GM12878 (cell line): ENCODE measurements around the gene ENOPH1.

Source experiments
- EGR1 ChIP-seq, 2 experiments: IDR thresholded peaks; 1 replicate in 1 of 2; 2 replicates in 1 of 2; pipeline ENCODE4 v1.6.1; 2011 to 2012; ENCODE audit warnings: low read depth in 2 of 2, low read length in 2 of 2, borderline replicate concordance in 1 of 2, mild to moderate bottlenecking in 1 of 2, moderate library complexity in 1 of 2
- GABPA ChIP-seq: IDR thresholded peaks from 2 replicates; pipeline ENCODE4 v1.6.1; 2014; ENCODE audit warnings: antibody characterized with exemption, low read depth, mild to moderate bottlenecking, inconsistent platforms
- MEF2A ChIP-seq: IDR thresholded peaks from 2 replicates; pipeline ENCODE4 v1.6.1; 2011; ENCODE audit warnings: low read depth, mild to moderate bottlenecking, low read length, moderate library complexity; ENCODE audit not compliant: insufficient read depth
- NR2C2 ChIP-seq: IDR thresholded peaks from 2 replicates; pipeline ENCODE4 v1.6.1; 2011; ENCODE audit warnings: borderline replicate concordance, low read depth; ENCODE audit not compliant: control insufficient read depth, insufficient read length
- POLR2A ChIP-seq: IDR thresholded peaks from 2 replicates; pipeline ENCODE4 v1.6.1; 2011; ENCODE audit warnings: low read depth, mild to moderate bottlenecking, low read length
- POLR2AphosphoS2 ChIP-seq: IDR thresholded peaks from 2 replicates; pipeline ENCODE4 v1.6.1; 2011; ENCODE audit warnings: low read depth, mild to moderate bottlenecking, low read length, improper control_type of control experiment, moderate library complexity
- ZBED1 ChIP-seq: IDR thresholded peaks from 2 replicates; pipeline ENCODE4 v1.6.1; 2016; ENCODE audit warnings: borderline replicate concordance
- ZNF274 ChIP-seq: IDR thresholded peaks from one replicate; pipeline ENCODE4 v1.8.0; 2011; ENCODE audit not compliant: insufficient read length, insufficient read depth
- TF ChIP-seq, protein P1 (sequence below): fragments of 450-650 bp; conservative IDR thresholded peaks from 2 replicates; pipeline ENCODE4 v1.6.1; 2017; ENCODE audit warnings: mild to moderate bottlenecking, moderate library complexity
- TF ChIP-seq, protein P2 (sequence below): IDR thresholded peaks from 2 replicates; pipeline ENCODE4 v1.6.1; 2012; ENCODE audit warnings: mild to moderate bottlenecking, low read depth, low read length
- TF ChIP-seq, protein P3 (sequence below), 3 experiments: IDR thresholded peaks in 2 of 3; conservative IDR thresholded peaks in 1 of 3; 2 replicates each; pipeline ENCODE4 v1.5.1; 2011; ENCODE audit warnings: low read depth in 3 of 3, low read length in 3 of 3, mild to moderate bottlenecking in 3 of 3, control low read depth in 2 of 3, moderate library complexity in 2 of 3, inconsistent platforms in 1 of 3, mixed read lengths in 1 of 3; ENCODE audit not compliant: control insufficient read depth in 2 of 3, insufficient read depth in 1 of 3; ENCODE audit errors: extremely low read depth in 1 of 3
- TF ChIP-seq, protein P4 (sequence below): IDR thresholded peaks from 2 replicates; pipeline ENCODE4 v1.6.1; 2012; ENCODE audit warnings: low read depth, low read length, improper control_type of control experiment

DNA sequence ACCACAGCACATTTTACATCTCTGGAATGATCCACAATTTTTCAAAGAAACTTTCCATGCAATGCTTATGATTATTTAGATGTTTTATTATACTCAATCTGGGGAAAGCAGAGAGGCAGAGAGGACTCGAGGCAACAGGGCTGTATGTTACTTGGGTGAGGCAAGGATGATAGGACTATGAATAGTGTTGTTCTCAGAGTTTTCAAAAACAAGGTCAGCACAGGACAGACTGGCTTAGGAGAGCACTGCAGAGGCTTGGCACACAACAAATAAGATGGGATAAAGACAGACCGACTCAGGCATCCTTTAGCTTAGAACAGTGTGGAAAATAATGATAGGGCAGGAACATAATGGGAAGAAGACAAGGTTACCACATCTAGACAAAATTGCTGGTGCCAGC is 66.0 kb downstream of the ENOPH1 start:
- TF ChIP-seq, protein P1, sequence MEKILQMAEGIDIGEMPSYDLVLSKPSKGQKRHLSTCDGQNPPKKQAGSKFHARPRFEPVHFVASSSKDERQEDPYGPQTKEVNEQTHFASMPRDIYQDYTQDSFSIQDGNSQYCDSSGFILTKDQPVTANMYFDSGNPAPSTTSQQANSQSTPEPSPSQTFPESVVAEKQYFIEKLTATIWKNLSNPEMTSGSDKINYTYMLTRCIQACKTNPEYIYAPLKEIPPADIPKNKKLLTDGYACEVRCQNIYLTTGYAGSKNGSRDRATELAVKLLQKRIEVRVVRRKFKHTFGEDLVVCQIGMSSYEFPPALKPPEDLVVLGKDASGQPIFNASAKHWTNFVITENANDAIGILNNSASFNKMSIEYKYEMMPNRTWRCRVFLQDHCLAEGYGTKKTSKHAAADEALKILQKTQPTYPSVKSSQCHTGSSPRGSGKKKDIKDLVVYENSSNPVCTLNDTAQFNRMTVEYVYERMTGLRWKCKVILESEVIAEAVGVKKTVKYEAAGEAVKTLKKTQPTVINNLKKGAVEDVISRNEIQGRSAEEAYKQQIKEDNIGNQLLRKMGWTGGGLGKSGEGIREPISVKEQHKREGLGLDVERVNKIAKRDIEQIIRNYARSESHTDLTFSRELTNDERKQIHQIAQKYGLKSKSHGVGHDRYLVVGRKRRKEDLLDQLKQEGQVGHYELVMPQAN, result no peak
- TF ChIP-seq GABPA, result no peak
- TF ChIP-seq ZNF274, result no peak
- TF ChIP-seq, protein P2, sequence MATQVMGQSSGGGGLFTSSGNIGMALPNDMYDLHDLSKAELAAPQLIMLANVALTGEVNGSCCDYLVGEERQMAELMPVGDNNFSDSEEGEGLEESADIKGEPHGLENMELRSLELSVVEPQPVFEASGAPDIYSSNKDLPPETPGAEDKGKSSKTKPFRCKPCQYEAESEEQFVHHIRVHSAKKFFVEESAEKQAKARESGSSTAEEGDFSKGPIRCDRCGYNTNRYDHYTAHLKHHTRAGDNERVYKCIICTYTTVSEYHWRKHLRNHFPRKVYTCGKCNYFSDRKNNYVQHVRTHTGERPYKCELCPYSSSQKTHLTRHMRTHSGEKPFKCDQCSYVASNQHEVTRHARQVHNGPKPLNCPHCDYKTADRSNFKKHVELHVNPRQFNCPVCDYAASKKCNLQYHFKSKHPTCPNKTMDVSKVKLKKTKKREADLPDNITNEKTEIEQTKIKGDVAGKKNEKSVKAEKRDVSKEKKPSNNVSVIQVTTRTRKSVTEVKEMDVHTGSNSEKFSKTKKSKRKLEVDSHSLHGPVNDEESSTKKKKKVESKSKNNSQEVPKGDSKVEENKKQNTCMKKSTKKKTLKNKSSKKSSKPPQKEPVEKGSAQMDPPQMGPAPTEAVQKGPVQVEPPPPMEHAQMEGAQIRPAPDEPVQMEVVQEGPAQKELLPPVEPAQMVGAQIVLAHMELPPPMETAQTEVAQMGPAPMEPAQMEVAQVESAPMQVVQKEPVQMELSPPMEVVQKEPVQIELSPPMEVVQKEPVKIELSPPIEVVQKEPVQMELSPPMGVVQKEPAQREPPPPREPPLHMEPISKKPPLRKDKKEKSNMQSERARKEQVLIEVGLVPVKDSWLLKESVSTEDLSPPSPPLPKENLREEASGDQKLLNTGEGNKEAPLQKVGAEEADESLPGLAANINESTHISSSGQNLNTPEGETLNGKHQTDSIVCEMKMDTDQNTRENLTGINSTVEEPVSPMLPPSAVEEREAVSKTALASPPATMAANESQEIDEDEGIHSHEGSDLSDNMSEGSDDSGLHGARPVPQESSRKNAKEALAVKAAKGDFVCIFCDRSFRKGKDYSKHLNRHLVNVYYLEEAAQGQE, result no peak
- TF ChIP-seq, protein P3, sequence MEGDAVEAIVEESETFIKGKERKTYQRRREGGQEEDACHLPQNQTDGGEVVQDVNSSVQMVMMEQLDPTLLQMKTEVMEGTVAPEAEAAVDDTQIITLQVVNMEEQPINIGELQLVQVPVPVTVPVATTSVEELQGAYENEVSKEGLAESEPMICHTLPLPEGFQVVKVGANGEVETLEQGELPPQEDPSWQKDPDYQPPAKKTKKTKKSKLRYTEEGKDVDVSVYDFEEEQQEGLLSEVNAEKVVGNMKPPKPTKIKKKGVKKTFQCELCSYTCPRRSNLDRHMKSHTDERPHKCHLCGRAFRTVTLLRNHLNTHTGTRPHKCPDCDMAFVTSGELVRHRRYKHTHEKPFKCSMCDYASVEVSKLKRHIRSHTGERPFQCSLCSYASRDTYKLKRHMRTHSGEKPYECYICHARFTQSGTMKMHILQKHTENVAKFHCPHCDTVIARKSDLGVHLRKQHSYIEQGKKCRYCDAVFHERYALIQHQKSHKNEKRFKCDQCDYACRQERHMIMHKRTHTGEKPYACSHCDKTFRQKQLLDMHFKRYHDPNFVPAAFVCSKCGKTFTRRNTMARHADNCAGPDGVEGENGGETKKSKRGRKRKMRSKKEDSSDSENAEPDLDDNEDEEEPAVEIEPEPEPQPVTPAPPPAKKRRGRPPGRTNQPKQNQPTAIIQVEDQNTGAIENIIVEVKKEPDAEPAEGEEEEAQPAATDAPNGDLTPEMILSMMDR (IDR thresholded peaks at IDR 0.05 in 2 of 3, conservative IDR thresholded peaks at IDR 0.05 in 1 of 3; ENCODE audit: control insufficient read depth in 2 of 3, extremely low read depth in 1 of 3, insufficient read depth in 1 of 3, low read depth in 3 of 3, low read length in 3 of 3), result no peak
- no peak for TF ChIP-seq POLR2AphosphoS2
- no peak for TF ChIP-seq POLR2A
- TF ChIP-seq ZBED1, result no peak
- TF ChIP-seq, protein P4, sequence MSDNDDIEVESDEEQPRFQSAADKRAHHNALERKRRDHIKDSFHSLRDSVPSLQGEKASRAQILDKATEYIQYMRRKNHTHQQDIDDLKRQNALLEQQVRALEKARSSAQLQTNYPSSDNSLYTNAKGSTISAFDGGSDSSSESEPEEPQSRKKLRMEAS, result no peak
- no peak for TF ChIP-seq NR2C2
- TF ChIP-seq MEF2A, result no peak
- TF ChIP-seq EGR1 (IDR thresholded peaks at IDR 0.05; ENCODE audit: borderline replicate concordance in 1 of 2, low read depth in 2 of 2, low read length in 2 of 2), result no peak
